ENCODE measurements around the gene TMEM86B. TPM values are rescaled to one million over a fixed set of nuclear protein-coding genes. Genes with fewer than 3 reads are reported as not detected.

The TMEM86B gene
- total and polyA plus RNA-seq, 2 donors (not counting 3 experiments of a cell fraction or from before 2014, with no cell fraction given): 4.5 to 5.4 TPM

DNA sequence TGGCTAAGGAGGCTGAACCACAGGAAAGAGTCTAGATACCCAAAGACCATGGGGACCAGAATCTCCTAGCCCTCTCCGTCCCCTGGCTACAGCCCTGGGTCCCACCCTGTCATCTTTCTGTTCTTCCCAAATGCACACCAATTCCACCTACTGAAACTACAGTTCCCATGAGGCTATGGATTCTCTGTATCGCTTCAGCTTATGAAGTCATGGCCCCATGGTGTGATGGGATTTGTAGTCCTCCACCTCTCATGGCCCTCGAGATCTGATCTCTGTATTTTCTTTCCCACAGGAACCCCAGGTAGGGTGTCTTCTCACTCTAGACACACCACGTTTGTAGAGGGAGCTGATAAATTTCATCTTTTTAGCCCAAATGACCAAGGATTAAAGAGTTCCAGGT is 31.0 kb downstream of the TMEM86B start:
- no peak overlapping the region for H3K9ac ChIP-seq (replicated peaks; ENCODE audit: extremely low read depth, insufficient read depth, low read length)
- intact Hi-C loops (cut with micrococcal nuclease): no loop called here
- no peaks in the 10 kb centered on the region for H3K36me3 ChIP-seq (ENCODE audit: control insufficient read depth in 2 of 2, extremely low read depth in 1 of 2, insufficient read depth in 2 of 2, low read length in 2 of 2)
- FAIRE-seq: no peak
- no peaks in the 10 kb centered on the region for H4K20me1 ChIP-seq (replicated peaks; ENCODE audit: control insufficient read depth, extremely low read depth, insufficient read depth, low read length)
- H3K9me3 ChIP-seq (replicated peaks; ENCODE audit: control insufficient read depth, insufficient read depth, low read length): no peaks in the 10 kb centered on the region
- BruUV-seq (replicated peaks): no TSS peak
- DNase-seq (ENCODE audit: low read depth, low spot score): no peak
- H3K79me2 ChIP-seq (ENCODE audit: control insufficient read depth, insufficient read depth, low read length): no peaks in the 10 kb centered on the region
- no peaks in the 10 kb centered on the region for H3K9me1 ChIP-seq (replicated peaks; ENCODE audit: control insufficient read depth, extremely low read depth, insufficient read depth, low read length)
- no peaks in the 10 kb centered on the region for H3K27me3 ChIP-seq (ENCODE audit: control insufficient read depth in 2 of 2, insufficient read depth in 2 of 2, low read length in 2 of 2)
- H3K4me1 ChIP-seq (ENCODE audit: control insufficient read depth, extremely low read depth, insufficient read depth, low read length): no peaks in the 10 kb centered on the region
- ChIA-PET CTCF (no interaction called here), POLR2A (no interaction called here)
- H3K4me3 ChIP-seq (replicated peaks in 1 of 3; ENCODE audit: insufficient read depth in 1 of 3, low read depth in 1 of 3, low read length in 3 of 3): no peak overlapping the region
- no peak overlapping the region for H3K27ac ChIP-seq (ENCODE audit: insufficient read depth, low read depth, low read length)
- H3K4me2 ChIP-seq (ENCODE audit: insufficient read depth, low read length): no peak overlapping the region
- dilution Hi-C loops (cut with MboI; ENCODE audit: extremely low pct_ligation_motif_present, low sequenced_read_pairs): no loop called here
- TF ChIP-seq FOS (IDR thresholded peaks at IDR 0.05; ENCODE audit: borderline replicate concordance, insufficient read depth, low read length) (no peak), POLR2A (IDR thresholded peaks at IDR 0.05; ENCODE audit: low read depth, low read length) (no peak), JUN (IDR thresholded peaks at IDR 0.05; ENCODE audit: borderline replicate concordance, insufficient read depth, insufficient read length, low read depth) (no peak), GATA2 (IDR thresholded peaks at IDR 0.05; ENCODE audit: insufficient read depth, insufficient read length, low read depth, low read length) (no peak), MYC (IDR thresholded peaks at IDR 0.05; ENCODE audit: low read depth, low read length) (no peak), EZH2 (IDR thresholded peaks at IDR 0.05; ENCODE audit: borderline replicate concordance, low read depth, low read length, severe bottlenecking) (no peak), POLR2AphosphoS5 (IDR thresholded peaks at IDR 0.05; ENCODE audit: insufficient read depth, low read depth, low read length) (no peak)
- TF ChIP-seq, protein P1, sequence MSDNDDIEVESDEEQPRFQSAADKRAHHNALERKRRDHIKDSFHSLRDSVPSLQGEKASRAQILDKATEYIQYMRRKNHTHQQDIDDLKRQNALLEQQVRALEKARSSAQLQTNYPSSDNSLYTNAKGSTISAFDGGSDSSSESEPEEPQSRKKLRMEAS (IDR thresholded peaks at IDR 0.05; ENCODE audit: insufficient read depth, insufficient read length): no peak
- TF ChIP-seq, protein P2, sequence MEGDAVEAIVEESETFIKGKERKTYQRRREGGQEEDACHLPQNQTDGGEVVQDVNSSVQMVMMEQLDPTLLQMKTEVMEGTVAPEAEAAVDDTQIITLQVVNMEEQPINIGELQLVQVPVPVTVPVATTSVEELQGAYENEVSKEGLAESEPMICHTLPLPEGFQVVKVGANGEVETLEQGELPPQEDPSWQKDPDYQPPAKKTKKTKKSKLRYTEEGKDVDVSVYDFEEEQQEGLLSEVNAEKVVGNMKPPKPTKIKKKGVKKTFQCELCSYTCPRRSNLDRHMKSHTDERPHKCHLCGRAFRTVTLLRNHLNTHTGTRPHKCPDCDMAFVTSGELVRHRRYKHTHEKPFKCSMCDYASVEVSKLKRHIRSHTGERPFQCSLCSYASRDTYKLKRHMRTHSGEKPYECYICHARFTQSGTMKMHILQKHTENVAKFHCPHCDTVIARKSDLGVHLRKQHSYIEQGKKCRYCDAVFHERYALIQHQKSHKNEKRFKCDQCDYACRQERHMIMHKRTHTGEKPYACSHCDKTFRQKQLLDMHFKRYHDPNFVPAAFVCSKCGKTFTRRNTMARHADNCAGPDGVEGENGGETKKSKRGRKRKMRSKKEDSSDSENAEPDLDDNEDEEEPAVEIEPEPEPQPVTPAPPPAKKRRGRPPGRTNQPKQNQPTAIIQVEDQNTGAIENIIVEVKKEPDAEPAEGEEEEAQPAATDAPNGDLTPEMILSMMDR (IDR thresholded peaks at IDR 0.05; ENCODE audit: extremely low read depth in 1 of 2, insufficient read depth in 1 of 2, low read depth in 1 of 2, low read length in 2 of 2): no peak
- H2AFZ ChIP-seq (ENCODE audit: low read depth, low read length): no peak overlapping the region
